Measurements from ENCODE around the gene KCNAB2. TPM values are rescaled to one million over a fixed set of nuclear protein-coding genes. Genes with fewer than 3 reads are reported as not detected.

KCNAB2 gene
- total RNA-seq, 1 donor from 2014 or later = 2.2 TPM

DNA sequence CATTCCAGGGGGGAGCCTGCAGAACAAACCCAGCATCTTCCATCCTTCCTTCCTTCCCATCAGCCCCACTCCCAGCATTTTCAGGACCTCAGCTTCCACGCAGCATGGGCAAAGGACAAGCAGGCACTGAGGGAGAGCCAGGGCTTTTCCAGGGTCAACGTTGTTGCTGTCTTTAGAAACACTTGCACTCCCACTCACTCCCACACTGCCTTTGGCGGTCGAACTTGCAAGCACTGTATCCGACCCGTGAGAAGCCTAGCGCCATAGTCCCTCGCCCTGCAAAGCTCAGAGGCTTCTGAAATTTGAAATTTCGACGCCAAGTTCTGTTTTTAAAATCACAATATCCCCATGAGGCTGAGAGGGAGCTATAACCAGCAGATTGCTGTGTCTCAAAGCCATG, 47.4 kb downstream of the KCNAB2 start:
- no peaks in the 10 kb centered on the region for H3K9me3 ChIP-seq (ENCODE audit: low read depth)
- no peak for DNase-seq (ENCODE audit: low spot score)
- Mint-ChIP-seq H3K4me1 (peaks cover 4% of the 10 kb centered on the region), H3K4me3 (no peak overlapping the region), H3K27ac (peak overlapping the region; percentile 53), H3K9me3 (no peaks in the 10 kb centered on the region), H3K27me3 (ENCODE audit: insufficient read depth, low read depth) (peaks cover 4% of the 10 kb centered on the region), H3K36me3 (no peaks in the 10 kb centered on the region)
- no peaks in the 10 kb centered on the region for H3K36me3 ChIP-seq
- H4K20me1 ChIP-seq (ENCODE audit: low read depth) = no peaks in the 10 kb centered on the region
- no peak overlapping the region for H3K9ac ChIP-seq
- H3K4me2 ChIP-seq = no peak overlapping the region
- no peaks in the 10 kb centered on the region for H3F3A ChIP-seq (ENCODE audit: low read depth)
- H3K4me3 ChIP-seq = no peak overlapping the region
- no peak overlapping the region for H3K27ac ChIP-seq
- H2AFZ ChIP-seq (replicated peaks) = no peak overlapping the region
- no peaks in the 10 kb centered on the region for H3K4me1 ChIP-seq
- H3K27me3 ChIP-seq = no peaks in the 10 kb centered on the region
- H3K79me2 ChIP-seq (ENCODE audit: low read depth) = no peaks in the 10 kb centered on the region
- TF ChIP-seq EZH2 (IDR thresholded peaks at IDR 0.05) (no peak), CTCF (IDR thresholded peaks at IDR 0.05) (no peak), EZH2phosphoT487 (IDR thresholded peaks at IDR 0.05) (no peak)

DNA sequence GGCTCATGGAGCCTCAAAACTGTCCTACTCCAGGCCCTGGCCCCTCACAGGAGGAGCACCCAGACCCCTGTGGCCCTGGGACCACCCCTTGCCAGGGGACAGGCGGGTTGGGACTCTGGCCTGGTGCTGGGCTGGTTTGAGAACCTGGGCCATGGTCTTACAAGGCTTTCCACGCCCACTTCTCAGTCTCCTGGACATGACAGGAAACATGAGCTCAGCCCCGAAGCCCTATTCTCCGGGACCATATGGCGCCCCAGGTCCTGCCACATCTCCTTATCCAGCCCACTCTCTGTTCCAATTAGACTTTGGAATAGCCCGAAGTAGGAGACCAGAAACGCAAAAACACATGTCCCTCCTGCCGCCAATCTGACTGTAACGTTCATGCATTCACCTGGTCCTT, 47.9 kb downstream of the KCNAB2 start:
- Histone ChIP-seq H3K4me1 (no peaks in the 10 kb centered on the region), H3K9ac (no peak overlapping the region), H3K36me3 (no peaks in the 10 kb centered on the region), H3K9me3 (ENCODE audit: low read depth) (no peaks in the 10 kb centered on the region), H3K4me2 (no peak overlapping the region), H3K79me2 (ENCODE audit: low read depth) (no peaks in the 10 kb centered on the region), H3K27me3 (no peaks in the 10 kb centered on the region), H3F3A (ENCODE audit: low read depth) (no peaks in the 10 kb centered on the region), H3K27ac (no peak overlapping the region), H4K20me1 (ENCODE audit: low read depth) (no peaks in the 10 kb centered on the region), H2AFZ (replicated peaks) (no peak overlapping the region), H3K4me3 (no peak overlapping the region)
- H3K27me3 Mint-ChIP-seq (ENCODE audit: insufficient read depth, low read depth) = peaks cover 4% of the 10 kb centered on the region
- no peak for DNase-seq (ENCODE audit: low spot score)
- no peak overlapping the region for H3K4me3 Mint-ChIP-seq
- no peak for TF ChIP-seq CTCF (IDR thresholded peaks at IDR 0.05)
- no peak for TF ChIP-seq EZH2 (IDR thresholded peaks at IDR 0.05)
- no peak for TF ChIP-seq EZH2phosphoT487 (IDR thresholded peaks at IDR 0.05)
- peaks cover 3% of the 10 kb centered on the region for H3K36me3 Mint-ChIP-seq
- peaks cover 7% of the 10 kb centered on the region for H3K4me1 Mint-ChIP-seq
- no peaks in the 10 kb centered on the region for H3K9me3 Mint-ChIP-seq
- no peak overlapping the region for H3K27ac Mint-ChIP-seq

GRCh38 chr1:6094246-6094645, 48.6 kb downstream of the KCNAB2 start:
- H3K9me3 ChIP-seq (ENCODE audit: low read depth) = no peaks in the 10 kb centered on the region
- H3K27ac ChIP-seq = no peak overlapping the region
- no peaks in the 10 kb centered on the region for H3F3A ChIP-seq (ENCODE audit: low read depth)
- H4K20me1 ChIP-seq (ENCODE audit: low read depth) = no peaks in the 10 kb centered on the region
- no peaks in the 10 kb centered on the region for H3K9me3 Mint-ChIP-seq
- peaks cover 7% of the 10 kb centered on the region for H3K4me1 Mint-ChIP-seq
- H2AFZ ChIP-seq (replicated peaks) = no peak overlapping the region
- no peak overlapping the region for H3K9ac ChIP-seq
- peaks cover 4% of the 10 kb centered on the region for H3K27me3 Mint-ChIP-seq (ENCODE audit: insufficient read depth, low read depth)
- H3K27ac Mint-ChIP-seq = no peak overlapping the region
- H3K4me1 ChIP-seq = no peaks in the 10 kb centered on the region
- H3K4me2 ChIP-seq = no peak overlapping the region
- peaks cover 3% of the 10 kb centered on the region for H3K36me3 Mint-ChIP-seq
- no peaks in the 10 kb centered on the region for H3K79me2 ChIP-seq (ENCODE audit: low read depth)
- TF ChIP-seq CTCF (IDR thresholded peaks at IDR 0.05) (no peak), EZH2phosphoT487 (IDR thresholded peaks at IDR 0.05) (no peak), EZH2 (IDR thresholded peaks at IDR 0.05) (no peak)
- H3K27me3 ChIP-seq = no peaks in the 10 kb centered on the region
- no peak overlapping the region for H3K4me3 Mint-ChIP-seq
- DNase-seq (ENCODE audit: low spot score) = no peak
- no peak overlapping the region for H3K4me3 ChIP-seq
- H3K36me3 ChIP-seq = no peaks in the 10 kb centered on the region
